K562 (cell line): ENCODE measurements around the gene TFF2. TPM values are rescaled to one million over a fixed set of nuclear protein-coding genes. Genes with fewer than 3 reads are reported as not detected.

Experiments
- ETV1 ChIP-seq: fragments of 450-650 bp; conservative IDR thresholded peaks from 2 replicates; pipeline ENCODE4 v1.6.1; 2016; ENCODE audit warnings: missing genetic modification characterization, control low read depth, low read depth, missing compliant biosample characterization
- KLF6 ChIP-seq: fragments of 250-450 bp; sonication (Bioruptor Pico); IDR thresholded peaks from 2 replicates; pipeline ENCODE4 v1.4.0; 2020; ENCODE audit warnings: mild to moderate bottlenecking, moderate library complexity, borderline replicate concordance
- MAZ ChIP-seq, 2 experiments: fragments of 450-650 bp in 1 of 2; sonication (generic) in 1 of 2; formaldehyde crosslinking; IDR thresholded peaks in 1 of 2; conservative IDR thresholded peaks in 1 of 2; 2 replicates each; pipeline versions ENCODE4 v1.4.0 to v1.5.0; 2020; ENCODE audit warnings: mild to moderate bottlenecking in 1 of 2, missing genetic modification reagents in 1 of 2
- SAP30 ChIP-seq: fragments of 200-600 bp; sonication (generic); IDR thresholded peaks from 2 replicates; pipeline ENCODE4 v1.6.1; 2012; ENCODE audit warnings: borderline replicate concordance, low read depth, mild to moderate bottlenecking, moderate library complexity, low read length, control low read depth, inconsistent platforms; ENCODE audit not compliant: insufficient read depth, poor library complexity, severe bottlenecking
- SIN3B ChIP-seq: fragments of 450-650 bp; IDR thresholded peaks from 2 replicates; pipeline ENCODE4 v1.6.1; 2017; ENCODE audit warnings: low read depth, mild to moderate bottlenecking, moderate library complexity
- TCF3 ChIP-seq: sonication (generic); formaldehyde crosslinking; IDR thresholded peaks from 2 replicates; pipeline ENCODE4 v1.4.0; 2020; ENCODE audit warnings: mild to moderate bottlenecking, missing genetic modification reagents
- polyA plus RNA-seq, 8 experiments: library from polyadenylated mRNA; depleted of rRNA in 4 of 8; stranded (reverse) in 5 of 8; unstranded in 3 of 8; fragments of >200 nt; fragmentation: Nextera tagmentation in 2 of 8; fragmentation: Illumina TruSeq in 1 of 8; extraction: Ambion mirVana in 2 of 8; extraction: Trizol in 1 of 8; gene quantifications; 2 replicates each; pipeline versions ENCODE4 v1.2.1 to v1.2.3, GENCODE V29; 2011 to 2014; ENCODE audit warnings: inconsistent platforms in 1 of 8, missing spikeins in 1 of 8
- total RNA-seq, 7 experiments: library from RNA; depleted of rRNA in 6 of 7; stranded (reverse); fragments of >200 nt in 6 of 7; fragmentation: Illumina TruSeq in 2 of 7; extraction: Trizol in 2 of 7; gene quantifications; 2 replicates each; pipeline versions ENCODE4 v1.2.1 to v1.2.3, GENCODE V29; 2011 to 2021; ENCODE audit warnings: low replicate concordance in 1 of 7
- TF ChIP-seq, protein P1 (sequence below): sonication (generic); formaldehyde crosslinking; IDR thresholded peaks from 2 replicates; pipeline ENCODE4 v1.8.0; 2022; ENCODE audit warnings: missing genetic modification reagents, mild to moderate bottlenecking, moderate library complexity, borderline replicate concordance
- TF ChIP-seq, protein P2 (sequence below): fragments of 150-350 bp; conservative IDR thresholded peaks from 2 replicates; pipeline ENCODE4 v1.6.1; 2014; ENCODE audit warnings: low read length
- TF ChIP-seq, protein P3 (sequence below): fragments of 450-650 bp; IDR thresholded peaks from 2 replicates; pipeline ENCODE4 v1.6.1; 2014; ENCODE audit warnings: low read depth, mild to moderate bottlenecking, moderate library complexity, borderline replicate concordance
- TF ChIP-seq, protein P4 (sequence below): IDR thresholded peaks from 2 replicates; pipeline ENCODE4 v1.6.1; 2012; ENCODE audit warnings: low read depth, low read length, improper control_type of control experiment, borderline replicate concordance
- TF ChIP-seq, protein P5 (sequence below): sonication (generic); IDR thresholded peaks from 2 replicates; pipeline ENCODE4 v1.6.1; 2016

TFF2 gene
- total and polyA plus RNA-seq, 9 of the 15 experiments (the other 6 are each of a cell fraction or from before 2014, with no cell fraction given): not detected

DNA sequence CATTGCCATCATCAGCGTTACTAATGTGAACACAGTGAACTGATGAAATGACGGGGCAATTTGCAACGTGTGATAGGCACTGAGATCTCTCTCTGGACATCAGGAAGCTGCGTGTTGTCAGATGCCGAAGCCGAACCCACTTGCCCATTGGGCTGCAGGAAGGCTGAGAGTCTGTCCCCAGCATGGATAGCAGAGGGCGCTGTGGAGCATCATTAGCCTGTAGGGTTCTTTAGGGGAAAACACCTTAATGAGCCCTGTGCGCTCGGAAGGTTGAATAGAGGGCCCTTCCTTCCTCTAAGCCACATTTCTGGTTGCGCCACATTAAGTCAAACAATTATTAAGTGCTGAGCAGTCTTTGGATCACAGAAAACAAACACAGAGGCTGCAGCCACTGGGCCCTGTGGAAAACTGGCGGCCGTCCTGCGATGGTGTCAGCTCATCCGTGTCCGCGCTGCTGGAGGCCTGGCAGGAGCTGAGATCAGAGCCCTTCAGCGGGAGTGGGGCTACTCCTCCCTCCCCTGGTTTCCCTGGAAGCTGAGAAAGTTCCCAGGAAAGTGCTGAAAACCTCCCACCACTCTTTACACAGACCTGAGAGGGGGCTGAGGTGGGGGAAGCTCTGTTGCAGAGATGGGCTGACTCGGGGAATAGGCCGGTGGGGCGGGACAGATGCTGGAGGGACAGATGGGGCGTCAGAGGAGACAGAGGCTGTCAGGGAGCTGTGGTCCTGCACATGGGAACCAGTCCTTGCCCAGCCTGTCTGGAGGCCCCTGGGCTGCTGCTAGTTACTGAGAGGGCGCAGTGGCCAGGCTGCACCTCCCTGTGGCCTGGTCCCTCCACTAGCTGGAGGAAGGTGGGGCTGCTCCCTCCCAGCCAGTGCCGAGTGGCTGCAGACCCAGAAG is 12.7 kb downstream of the TFF2 start (continued):
- TF ChIP-seq, protein P1, sequence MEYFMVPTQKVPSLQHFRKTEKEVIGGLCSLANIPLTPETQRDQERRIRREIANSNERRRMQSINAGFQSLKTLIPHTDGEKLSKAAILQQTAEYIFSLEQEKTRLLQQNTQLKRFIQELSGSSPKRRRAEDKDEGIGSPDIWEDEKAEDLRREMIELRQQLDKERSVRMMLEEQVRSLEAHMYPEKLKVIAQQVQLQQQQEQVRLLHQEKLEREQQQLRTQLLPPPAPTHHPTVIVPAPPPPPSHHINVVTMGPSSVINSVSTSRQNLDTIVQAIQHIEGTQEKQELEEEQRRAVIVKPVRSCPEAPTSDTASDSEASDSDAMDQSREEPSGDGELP (CRISPR knock-in tag): no peak
- TF ChIP-seq ETV1 (tag) (0 out of 2 replicates have a peak, but pooled peaks have one; percentile 11), KLF6 (CRISPR knock-in tag) (no peak), SAP30 (no peak), MAZ (CRISPR knock-in tag; conservative IDR thresholded peaks at IDR 0.05 in 1 of 2, IDR thresholded peaks at IDR 0.05 in 1 of 2) (peak in 1 of 2 experiments; percentile 41; a peak in 1 of 4 replicates), SIN3B (0 out of 2 replicates have a peak, but pooled peaks have one; percentile 8), TCF3 (no peak)
- TF ChIP-seq, protein P2, sequence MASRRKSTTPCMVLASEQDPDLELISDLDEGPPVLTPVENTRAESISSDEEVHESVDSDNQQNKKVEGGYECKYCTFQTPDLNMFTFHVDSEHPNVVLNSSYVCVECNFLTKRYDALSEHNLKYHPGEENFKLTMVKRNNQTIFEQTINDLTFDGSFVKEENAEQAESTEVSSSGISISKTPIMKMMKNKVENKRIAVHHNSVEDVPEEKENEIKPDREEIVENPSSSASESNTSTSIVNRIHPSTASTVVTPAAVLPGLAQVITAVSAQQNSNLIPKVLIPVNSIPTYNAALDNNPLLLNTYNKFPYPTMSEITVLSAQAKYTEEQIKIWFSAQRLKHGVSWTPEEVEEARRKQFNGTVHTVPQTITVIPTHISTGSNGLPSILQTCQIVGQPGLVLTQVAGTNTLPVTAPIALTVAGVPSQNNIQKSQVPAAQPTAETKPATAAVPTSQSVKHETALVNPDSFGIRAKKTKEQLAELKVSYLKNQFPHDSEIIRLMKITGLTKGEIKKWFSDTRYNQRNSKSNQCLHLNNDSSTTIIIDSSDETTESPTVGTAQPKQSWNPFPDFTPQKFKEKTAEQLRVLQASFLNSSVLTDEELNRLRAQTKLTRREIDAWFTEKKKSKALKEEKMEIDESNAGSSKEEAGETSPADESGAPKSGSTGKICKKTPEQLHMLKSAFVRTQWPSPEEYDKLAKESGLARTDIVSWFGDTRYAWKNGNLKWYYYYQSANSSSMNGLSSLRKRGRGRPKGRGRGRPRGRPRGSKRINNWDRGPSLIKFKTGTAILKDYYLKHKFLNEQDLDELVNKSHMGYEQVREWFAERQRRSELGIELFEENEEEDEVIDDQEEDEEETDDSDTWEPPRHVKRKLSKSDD: no peak
- TF ChIP-seq, protein P3, sequence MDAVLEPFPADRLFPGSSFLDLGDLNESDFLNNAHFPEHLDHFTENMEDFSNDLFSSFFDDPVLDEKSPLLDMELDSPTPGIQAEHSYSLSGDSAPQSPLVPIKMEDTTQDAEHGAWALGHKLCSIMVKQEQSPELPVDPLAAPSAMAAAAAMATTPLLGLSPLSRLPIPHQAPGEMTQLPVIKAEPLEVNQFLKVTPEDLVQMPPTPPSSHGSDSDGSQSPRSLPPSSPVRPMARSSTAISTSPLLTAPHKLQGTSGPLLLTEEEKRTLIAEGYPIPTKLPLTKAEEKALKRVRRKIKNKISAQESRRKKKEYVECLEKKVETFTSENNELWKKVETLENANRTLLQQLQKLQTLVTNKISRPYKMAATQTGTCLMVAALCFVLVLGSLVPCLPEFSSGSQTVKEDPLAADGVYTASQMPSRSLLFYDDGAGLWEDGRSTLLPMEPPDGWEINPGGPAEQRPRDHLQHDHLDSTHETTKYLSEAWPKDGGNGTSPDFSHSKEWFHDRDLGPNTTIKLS: no peak
- TF ChIP-seq, protein P4, sequence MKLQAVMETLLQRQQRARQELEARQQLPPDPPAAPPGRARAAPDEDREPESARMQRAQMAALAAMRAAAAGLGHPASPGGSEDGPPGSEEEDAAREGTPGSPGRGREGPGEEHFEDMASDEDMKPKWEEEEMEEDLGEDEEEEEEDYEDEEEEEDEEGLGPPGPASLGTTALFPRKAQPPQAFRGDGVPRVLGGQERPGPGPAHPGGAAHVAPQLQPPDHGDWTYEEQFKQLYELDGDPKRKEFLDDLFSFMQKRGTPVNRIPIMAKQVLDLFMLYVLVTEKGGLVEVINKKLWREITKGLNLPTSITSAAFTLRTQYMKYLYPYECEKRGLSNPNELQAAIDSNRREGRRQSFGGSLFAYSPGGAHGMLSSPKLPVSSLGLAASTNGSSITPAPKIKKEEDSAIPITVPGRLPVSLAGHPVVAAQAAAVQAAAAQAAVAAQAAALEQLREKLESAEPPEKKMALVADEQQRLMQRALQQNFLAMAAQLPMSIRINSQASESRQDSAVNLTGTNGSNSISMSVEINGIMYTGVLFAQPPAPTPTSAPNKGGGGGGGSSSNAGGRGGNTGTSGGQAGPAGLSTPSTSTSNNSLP: no peak
- TF ChIP-seq, protein P5, sequence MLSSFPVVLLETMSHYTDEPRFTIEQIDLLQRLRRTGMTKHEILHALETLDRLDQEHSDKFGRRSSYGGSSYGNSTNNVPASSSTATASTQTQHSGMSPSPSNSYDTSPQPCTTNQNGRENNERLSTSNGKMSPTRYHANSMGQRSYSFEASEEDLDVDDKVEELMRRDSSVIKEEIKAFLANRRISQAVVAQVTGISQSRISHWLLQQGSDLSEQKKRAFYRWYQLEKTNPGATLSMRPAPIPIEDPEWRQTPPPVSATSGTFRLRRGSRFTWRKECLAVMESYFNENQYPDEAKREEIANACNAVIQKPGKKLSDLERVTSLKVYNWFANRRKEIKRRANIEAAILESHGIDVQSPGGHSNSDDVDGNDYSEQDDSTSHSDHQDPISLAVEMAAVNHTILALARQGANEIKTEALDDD: no peak
